ENCODE measurements around the gene DUSP9.
"Not testable (repeated sequence)": the region's sequence is repeated elsewhere in the genome, so short reads cannot be mapped to it uniquely, and the experiment has no call there.

Gene DUSP9

GRCh38 chrX:153674219-153674851 is 27.3 kb downstream of the DUSP9 start:
- DNase-seq, result no peak

DNA sequence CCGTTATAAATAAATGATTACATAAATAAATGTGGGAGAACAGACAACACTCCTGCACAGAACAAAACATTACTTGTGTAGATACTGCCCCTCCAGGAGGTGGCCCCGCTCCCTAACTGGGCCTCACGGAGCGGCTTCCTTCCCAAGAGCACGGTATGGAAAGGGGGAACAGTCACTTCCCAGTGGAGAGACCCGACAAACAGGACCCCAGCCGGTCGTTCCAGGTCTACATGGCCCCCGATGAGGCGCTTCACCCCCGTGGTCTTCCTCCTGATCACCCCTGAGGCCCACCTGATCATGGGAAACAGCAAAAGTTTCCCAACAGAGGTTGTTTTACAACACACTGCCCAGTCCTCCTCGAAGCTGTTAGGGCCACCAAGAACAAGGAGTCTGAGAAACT is 34.2 kb downstream of the DUSP9 start:
- no peak for DNase-seq

GRCh38 chrX:153683486-153683885 is 36.5 kb downstream of the DUSP9 start:
- not testable (repeated sequence) for DNase-seq

GRCh38 chrX:153684467-153685155 is 37.6 kb downstream of the DUSP9 start:
- DNase-seq, result no peak

GRCh38 chrX:153685156-153685536 is 38.1 kb downstream of the DUSP9 start:
- no peak for DNase-seq

DNA sequence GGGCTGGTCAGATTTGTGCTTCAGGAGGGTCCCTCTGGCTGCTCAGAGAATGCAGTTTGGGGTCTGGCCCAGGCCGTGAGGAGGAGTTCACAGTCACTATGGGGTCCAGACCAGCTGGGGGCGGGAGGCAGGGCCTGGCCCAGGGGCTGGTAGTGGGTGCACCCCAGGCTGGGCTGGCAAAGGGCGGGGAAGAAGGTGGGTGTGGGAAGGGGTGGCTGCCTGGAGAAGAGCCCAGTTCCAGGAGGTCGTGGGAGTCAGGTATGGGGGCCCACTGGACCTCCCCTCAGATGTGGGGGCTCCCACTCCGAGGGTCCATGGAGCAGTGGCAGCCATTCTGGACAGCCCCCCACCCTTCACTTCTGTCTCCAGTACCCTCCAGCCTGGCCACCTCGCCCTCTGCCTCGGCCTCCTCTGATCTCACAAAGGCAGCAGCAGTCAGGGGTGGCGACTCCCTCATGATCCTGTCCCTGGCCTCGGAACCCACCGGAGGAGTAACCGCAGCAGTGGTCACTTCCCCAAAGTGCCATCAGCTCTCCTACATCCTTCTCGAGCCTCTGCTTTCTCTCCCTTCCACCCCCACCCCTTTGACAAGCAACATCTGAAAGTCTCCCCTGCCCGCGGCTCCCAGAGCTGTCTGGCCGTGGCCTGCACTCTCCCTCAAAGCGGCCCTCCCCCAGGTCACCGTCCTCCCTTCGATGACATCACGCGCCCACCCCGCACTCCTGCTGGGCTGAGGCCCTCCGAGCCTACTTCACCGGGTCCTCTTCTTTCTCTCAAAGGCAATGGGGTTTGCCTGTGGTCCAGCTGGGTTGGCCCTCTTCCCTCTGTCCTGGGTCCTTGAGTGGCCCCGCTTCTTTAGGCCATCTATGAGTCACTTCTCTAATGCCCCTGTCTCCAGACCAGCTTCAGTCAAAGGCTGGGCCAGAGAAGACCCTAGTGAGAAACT is 39.0 kb downstream of the DUSP9 start:
- DNase-seq, result no peak

- DNase-seq, result no peak
These were observed 39.7 kb downstream of the DUSP9 start for GRCh38 chrX:153686711-153687110.

- peak; percentile 20 for DNase-seq
These were observed 40.4 kb downstream of the DUSP9 start, which contains the start of gene SLC6A8 for GRCh38 chrX:153687121-153688039. Gene SLC6A8 (plus strand): TSS chrX:153687926. CDS start chrX:153688575, 649 bp downstream.

DNA sequence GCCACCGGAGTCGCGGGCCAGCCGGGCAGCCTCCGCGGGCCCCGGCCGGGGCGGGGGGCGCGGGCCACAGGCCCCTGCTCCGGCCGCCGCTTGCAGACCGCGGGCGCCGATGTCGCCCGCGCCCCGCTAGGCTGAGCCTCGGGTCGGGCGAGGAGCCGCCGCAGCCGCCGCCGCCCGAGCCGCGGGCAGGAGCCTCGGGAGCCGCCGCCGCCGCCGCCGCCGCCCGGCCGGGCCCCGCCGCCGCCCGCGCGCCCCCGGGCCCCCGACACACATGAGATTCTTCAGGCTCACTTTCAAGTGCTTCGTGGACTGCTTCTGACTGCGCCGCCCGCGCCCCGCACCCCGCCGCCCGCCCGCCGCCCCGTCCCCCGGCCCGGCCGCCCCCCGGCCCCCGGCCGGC is 41.1 kb downstream of the DUSP9 start:
- DNase-seq, result no peak

- no peak for DNase-seq
These were observed 41.5 kb downstream of the DUSP9 start for GRCh38 chrX:153688506-153688905.

DNA sequence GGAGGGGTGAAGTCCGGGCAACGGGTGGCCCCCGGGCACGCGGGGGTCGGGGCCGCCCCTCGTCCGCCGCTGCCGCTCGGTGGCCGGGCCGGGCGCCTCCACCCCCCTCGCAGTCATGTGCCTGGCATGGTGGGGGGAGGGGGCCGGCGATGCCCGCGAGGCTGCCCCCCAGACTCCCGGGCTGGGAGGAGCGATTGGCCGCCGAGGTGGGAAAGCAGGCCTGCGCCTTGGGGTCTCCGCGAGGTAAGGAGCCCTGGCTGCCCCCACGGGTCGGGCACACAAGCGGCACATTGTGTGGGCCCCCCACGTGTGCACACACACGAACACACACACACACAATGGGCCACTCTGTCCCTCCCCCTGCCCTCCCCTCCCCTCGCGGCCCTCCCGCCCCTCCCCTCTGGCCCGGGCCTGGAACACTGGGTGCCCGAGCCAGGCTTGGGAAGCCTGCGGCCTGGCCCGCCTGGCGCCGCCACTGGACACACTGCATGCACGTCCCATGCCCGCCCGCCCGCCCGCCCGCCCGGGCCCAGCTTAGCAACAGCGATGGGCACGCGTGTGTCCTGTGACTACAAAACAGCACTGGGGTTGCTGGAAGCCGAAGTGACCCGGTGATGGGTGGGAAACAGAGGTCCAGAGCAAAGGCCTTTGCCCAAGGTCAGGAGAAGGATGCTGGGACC is 42.0 kb downstream of the DUSP9 start:
- DNase-seq, result no peak

- no peak for DNase-seq
These were observed 42.9 kb downstream of the DUSP9 start for GRCh38 chrX:153689654-153690465.

DNA sequence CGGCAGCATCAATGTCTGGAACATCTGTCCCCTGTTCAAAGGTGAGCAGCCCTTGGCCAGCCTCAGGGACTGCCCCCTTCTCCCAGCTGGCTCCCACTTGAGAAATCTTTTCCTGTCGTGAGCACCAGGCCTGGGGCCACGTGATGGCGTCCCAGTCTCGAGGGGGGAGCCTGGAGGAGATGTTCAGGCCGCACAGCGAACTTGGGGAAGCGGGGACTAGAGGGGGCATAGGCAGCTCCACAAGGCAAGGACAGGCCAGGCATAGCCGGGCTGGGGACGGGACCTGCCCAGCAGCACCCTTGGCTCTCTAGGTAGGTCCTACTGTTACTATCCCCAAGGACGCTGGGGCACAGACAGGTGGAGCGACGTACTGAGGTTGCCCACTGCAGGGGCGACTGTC is 43.5 kb downstream of the DUSP9 start:
- no peak for DNase-seq

DNA sequence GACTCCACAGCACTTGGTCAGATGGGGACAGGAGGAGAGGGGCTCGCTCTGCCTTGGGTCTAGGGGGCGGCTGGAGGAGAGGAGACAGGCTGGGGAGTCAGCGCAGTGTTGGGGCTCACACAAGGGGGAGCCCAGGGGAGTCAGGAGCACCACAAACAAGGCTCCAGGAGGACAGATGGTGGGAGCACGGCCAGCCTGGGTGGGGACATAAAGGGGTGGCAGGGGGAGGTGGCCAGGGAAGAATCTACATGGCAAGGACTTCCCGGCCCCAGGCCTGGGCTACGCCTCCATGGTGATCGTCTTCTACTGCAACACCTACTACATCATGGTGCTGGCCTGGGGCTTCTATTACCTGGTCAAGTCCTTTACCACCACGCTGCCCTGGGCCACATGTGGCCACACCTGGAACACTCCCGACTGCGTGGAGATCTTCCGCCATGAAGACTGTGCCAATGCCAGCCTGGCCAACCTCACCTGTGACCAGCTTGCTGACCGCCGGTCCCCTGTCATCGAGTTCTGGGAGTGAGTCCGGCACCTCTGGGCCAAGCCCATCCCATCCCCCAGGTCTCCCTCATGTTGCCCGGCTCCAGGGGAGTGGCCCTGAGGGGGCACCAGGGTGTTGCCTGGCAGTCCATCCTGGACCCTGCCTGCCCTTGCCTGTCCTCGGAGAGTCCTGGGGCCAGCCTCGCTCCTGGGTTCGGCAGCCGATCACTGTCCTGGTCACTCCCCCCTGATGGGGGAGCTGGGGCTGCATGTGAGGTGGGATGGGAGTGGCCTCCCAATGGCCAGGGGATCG is 44.2 kb downstream of the DUSP9 start:
- not testable (repeated sequence) for DNase-seq

DNA sequence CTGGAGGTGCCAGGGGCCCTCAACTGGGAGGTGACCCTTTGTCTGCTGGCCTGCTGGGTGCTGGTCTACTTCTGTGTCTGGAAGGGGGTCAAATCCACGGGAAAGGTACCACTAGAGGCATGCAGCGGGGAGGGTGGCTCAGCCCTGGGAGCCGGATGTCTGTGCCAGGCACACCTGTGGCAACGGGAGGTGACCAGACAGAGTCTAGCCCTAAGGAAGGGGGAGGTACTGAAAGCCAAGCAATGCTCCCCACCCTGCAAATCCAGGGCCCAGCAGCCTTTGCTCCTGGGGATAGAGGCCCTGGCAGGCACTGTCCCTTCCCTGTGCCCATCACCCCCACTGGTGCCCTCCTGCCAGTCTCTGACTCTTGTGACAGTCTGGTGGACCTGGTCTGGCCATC is 45.0 kb downstream of the DUSP9 start:
- no peak for DNase-seq

DNA sequence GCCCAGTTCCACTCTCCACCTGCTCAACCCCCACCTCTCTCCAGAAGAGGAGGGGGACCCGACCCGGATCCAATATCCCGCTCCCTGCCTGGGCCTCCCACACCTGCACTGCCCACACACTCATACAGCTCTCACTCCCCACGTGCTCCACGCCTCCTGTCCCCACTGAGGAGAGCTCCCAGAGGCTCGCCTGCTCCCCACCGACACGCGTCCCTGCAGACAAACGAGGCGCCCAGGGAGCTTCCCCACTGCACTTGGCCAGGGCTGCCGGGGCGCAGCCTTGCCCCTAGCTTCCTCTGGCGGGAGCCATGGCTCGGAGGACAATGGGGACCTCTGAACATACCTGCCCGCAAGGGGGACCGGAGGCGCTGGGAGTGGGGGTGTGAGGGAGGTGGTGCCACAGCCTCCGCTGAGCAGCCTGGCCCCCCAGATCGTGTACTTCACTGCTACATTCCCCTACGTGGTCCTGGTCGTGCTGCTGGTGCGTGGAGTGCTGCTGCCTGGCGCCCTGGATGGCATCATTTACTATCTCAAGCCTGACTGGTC is 45.7 kb downstream of the DUSP9 start:
- DNase-seq, result no peak

DNA sequence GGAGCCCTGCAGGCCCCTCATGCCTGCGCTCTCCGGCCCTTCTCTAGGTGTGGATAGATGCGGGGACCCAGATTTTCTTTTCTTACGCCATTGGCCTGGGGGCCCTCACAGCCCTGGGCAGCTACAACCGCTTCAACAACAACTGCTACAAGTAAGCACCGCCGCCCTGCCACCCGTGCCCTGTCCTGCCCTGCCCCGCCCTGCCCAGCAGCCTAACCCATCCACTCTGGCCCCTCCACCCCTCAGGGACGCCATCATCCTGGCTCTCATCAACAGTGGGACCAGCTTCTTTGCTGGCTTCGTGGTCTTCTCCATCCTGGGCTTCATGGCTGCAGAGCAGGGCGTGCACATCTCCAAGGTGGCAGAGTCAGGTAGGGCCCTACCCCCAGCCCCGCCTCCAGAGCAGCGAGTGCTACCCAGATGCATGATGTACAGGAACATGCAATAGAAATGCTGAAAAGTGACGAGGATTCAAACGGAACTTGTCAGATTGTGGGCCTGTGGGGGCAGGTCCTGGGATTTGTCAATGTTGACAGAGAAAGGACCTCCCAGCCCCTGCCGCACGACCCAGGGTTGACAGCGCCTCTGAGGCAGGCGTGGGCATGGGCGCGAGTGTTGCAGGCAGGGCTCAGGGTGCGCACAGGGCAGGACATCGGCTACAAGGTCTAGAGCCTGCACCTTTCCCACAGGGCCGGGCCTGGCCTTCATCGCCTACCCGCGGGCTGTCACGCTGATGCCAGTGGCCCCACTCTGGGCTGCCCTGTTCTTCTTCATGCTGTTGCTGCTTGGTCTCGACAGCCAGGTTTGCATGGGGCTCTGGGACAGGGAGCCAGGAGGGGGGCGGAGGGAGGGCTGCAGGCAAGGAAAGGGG is 46.4 kb downstream of the DUSP9 start:
- no peak for DNase-seq

DNA sequence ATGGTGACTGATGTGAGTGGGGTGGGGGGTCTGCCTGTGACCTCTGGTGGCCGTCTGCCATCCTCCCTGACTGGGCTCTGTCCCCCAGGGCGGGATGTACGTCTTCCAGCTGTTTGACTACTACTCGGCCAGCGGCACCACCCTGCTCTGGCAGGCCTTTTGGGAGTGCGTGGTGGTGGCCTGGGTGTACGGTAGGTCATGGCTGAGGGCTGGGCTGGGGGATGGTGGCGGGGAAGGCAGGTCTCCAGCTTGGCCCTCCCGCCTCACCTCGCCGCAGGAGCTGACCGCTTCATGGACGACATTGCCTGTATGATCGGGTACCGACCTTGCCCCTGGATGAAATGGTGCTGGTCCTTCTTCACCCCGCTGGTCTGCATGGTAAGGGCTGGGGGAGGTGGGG is 47.3 kb downstream of the DUSP9 start:
- DNase-seq, result not testable (repeated sequence)

Data from activated CD4-positive, alpha-beta T cell treated with anti-CD3 and anti-CD28 coated beads, Interleukin-2, amount 50 U/mL, for 16 hours (primary cell).